SK-N-SH (cell line): Measurements from ENCODE around the gene PHLPP1.
A peak's percentile ranks its signal among the peaks of the same experiment; 100 is the strongest.

ENCODE experiments used
- CHD2 ChIP-seq: fragments of 150-350 bp; IDR thresholded peaks from 2 replicates; pipeline ENCODE4 v1.6.1; 2018; ENCODE audit warnings: low read length; ENCODE audit not compliant: partially characterized antibody
- CTCF ChIP-seq: fragments of 200-600 bp; sonication (generic); IDR thresholded peaks from 2 replicates; pipeline ENCODE4 v1.6.1; 2017; ENCODE audit warnings: antibody characterized with exemption, mild to moderate bottlenecking, moderate library complexity
- POLR2AphosphoS5 ChIP-seq: IDR thresholded peaks from 2 replicates; pipeline ENCODE4 v1.6.1; 2012; ENCODE audit warnings: low read depth, low read length
- SIN3A ChIP-seq: IDR thresholded peaks from 2 replicates; pipeline ENCODE4 v1.6.1; 2012; ENCODE audit warnings: low read depth, mild to moderate bottlenecking, low read length, moderate library complexity, borderline replicate concordance
- YY1 ChIP-seq: IDR thresholded peaks from 2 replicates; pipeline ENCODE4 v1.4.0; 2012; ENCODE audit warnings: low read depth, mild to moderate bottlenecking

- TF ChIP-seq POLR2AphosphoS5 (no peak), CHD2 (no peak), YY1 (no peak), CTCF (peak; percentile 21; the same call in 1 of the 2 replicates), SIN3A (no peak)
These were observed 229.1 kb downstream of the PHLPP1 start for GRCh38 chr18:62944454-62944853.
